AG10803 (cell line): Measurements from ENCODE around the gene LRRIQ1.

Experiments
- DNase-seq: peaks from one replicate; pipeline ENCODE4 v3.0.0; 2010; ENCODE audit warnings: low read depth
- H3K4me3 ChIP-seq: 2 replicates; pipeline ENCODE4 v1.5.1; 2011; ENCODE audit warnings: mild to moderate bottlenecking, low read length, control low read depth
- CTCF ChIP-seq: conservative IDR thresholded peaks from 2 replicates; pipeline ENCODE4 v1.5.1; 2011; ENCODE audit warnings: mild to moderate bottlenecking, low read length, control low read depth, inconsistent platforms

The LRRIQ1 gene

GRCh38 chr12:85280165-85280983, 244.2 kb downstream of the LRRIQ1 start, which contains the start of gene ALX1:
Gene ALX1, plus strand, starts transcription at chr12:85280220. Its CDS starts 42 bp downstream, at chr12:85280262.
- peak within 1 kb of the TSS; percentile 63 for H3K4me3 ChIP-seq
- DNase-seq = peak; percentile 6
- no peak for TF ChIP-seq CTCF

GRCh38 chr12:85280984-85281630, 245.0 kb downstream of the LRRIQ1 start:
- peak overlapping the region; percentile 63 for H3K4me3 ChIP-seq

GRCh38 chr12:85281636-85282312, 245.6 kb downstream of the LRRIQ1 start:
- DNase-seq = no peak
- no peak for TF ChIP-seq CTCF
- no peak overlapping the region for H3K4me3 ChIP-seq

More at GRCh38 chr12:85280984-85281630, 245.0 kb downstream of the LRRIQ1 start:
- DNase-seq = no peak
- no peak for TF ChIP-seq CTCF

- no peak for DNase-seq
- no peak for TF ChIP-seq CTCF
- H3K4me3 ChIP-seq = no peak overlapping the region
Observed at GRCh38 chr12:85283560-85283959, 247.4 kb downstream of the LRRIQ1 start.
